MM.1S (cell line): Measurements from ENCODE around the gene THOC3.
"Not testable (repeated sequence)": the region's sequence is repeated elsewhere in the genome, so short reads cannot be mapped to it uniquely, and the experiment has no call there.

Source experiments
- EZH2 ChIP-seq: fragments of 300-600 bp; sonication (generic); optimal IDR thresholded peaks from 2 replicates; pipeline ENCODE3; 2017; ENCODE audit warnings: low read depth, mild to moderate bottlenecking, antibody characterized with exemption, low read length, mixed read lengths
- EZH2phosphoT487 ChIP-seq: fragments of 300-600 bp; sonication (generic); IDR thresholded peaks from 2 replicates; pipeline ENCODE4 v1.6.1; 2018; ENCODE audit warnings: antibody characterized with exemption, low read length
- TF ChIP-seq, protein P1 (sequence below): fragments of 300-600 bp; sonication (generic); IDR thresholded peaks from 2 replicates; pipeline ENCODE4 v1.5.1; 2016; ENCODE audit warnings: antibody characterized with exemption, low read length, mixed read lengths

DNA sequence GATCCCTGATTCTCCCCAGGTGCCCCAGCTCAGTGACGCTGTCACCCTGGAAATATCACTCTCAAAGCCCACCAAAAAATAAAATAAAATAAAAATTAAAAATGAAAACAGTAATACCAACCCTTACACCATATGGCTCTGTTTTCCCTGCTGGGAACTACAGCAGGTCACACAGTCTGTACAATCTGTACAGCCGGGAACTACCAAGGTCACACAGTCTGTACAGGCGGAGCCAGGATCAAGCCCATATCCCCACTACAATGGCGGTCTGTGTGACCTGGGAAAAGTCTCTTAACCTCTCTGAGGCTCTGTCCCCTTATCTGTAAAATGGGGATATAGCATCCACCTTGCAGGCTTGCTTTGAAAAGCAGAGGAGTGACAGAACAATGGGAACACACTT is 29.4 kb upstream of the THOC3 start:
- TF ChIP-seq EZH2, EZH2phosphoT487: not testable (repeated sequence)
- TF ChIP-seq, protein P1, sequence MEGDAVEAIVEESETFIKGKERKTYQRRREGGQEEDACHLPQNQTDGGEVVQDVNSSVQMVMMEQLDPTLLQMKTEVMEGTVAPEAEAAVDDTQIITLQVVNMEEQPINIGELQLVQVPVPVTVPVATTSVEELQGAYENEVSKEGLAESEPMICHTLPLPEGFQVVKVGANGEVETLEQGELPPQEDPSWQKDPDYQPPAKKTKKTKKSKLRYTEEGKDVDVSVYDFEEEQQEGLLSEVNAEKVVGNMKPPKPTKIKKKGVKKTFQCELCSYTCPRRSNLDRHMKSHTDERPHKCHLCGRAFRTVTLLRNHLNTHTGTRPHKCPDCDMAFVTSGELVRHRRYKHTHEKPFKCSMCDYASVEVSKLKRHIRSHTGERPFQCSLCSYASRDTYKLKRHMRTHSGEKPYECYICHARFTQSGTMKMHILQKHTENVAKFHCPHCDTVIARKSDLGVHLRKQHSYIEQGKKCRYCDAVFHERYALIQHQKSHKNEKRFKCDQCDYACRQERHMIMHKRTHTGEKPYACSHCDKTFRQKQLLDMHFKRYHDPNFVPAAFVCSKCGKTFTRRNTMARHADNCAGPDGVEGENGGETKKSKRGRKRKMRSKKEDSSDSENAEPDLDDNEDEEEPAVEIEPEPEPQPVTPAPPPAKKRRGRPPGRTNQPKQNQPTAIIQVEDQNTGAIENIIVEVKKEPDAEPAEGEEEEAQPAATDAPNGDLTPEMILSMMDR = not testable (repeated sequence)
